HCT116 (cell line): ENCODE results near the gene CHCHD10. TPM values are rescaled to one million over a fixed set of nuclear protein-coding genes. Genes with fewer than 3 reads are reported as not detected.
A peak's percentile ranks its signal among the peaks of the same experiment; 100 is the strongest.

ENCODE experiments used
- ATAC-seq: fragments of 200-7000 bp; cut with Tn5 transposase; 2 replicates; pipeline ENCODE4 v1.9.1; 2020; ENCODE audit warnings: mild to moderate bottlenecking, moderate library complexity
- BruUV-seq: library from RNA; stranded (reverse); fragments of 400-500 nt; replicated peaks from 2 replicates; lab custom pipeline; 2021; lab: Mats Ljungman, UMichigan
- CTCF ChIA-PET: fragments of 300-600 bp; sonication (Branson Sonifier 250); formaldehyde crosslinking; loops from one replicate; lab custom pipeline; 2021; ENCODE audit warnings: antibody characterized with exemption; lab: Charles Lee
- POLR2A ChIA-PET: fragments of 300-600, 350-600 bp; sonication (Branson Sonifier 250); formaldehyde crosslinking; loops from one replicate; lab custom pipeline; 2021; ENCODE audit warnings: antibody characterized with exemption; lab: Charles Lee
- RAD21 ChIA-PET, 2 experiments: fragments of 300-600 bp; sonication (Branson Sonifier 250); formaldehyde crosslinking; loops; one replicate each; lab custom pipeline; 2023; ENCODE audit warnings: low total read pairs in 2 of 2; ENCODE audit not compliant: uncharacterized antibody in 2 of 2, unreplicated experiment in 2 of 2, low non-redundant PET in 1 of 2; lab: Charles Lee
- DNase-seq: peaks from one replicate; pipeline ENCODE4 v3.0.0-alpha.2; 2010; ENCODE audit warnings: low read depth, low spot score
- H2AFZ ChIP-seq: fragments of 200-600 bp; shearing (Covaris generic), sonication (generic); 2 replicates; pipeline ENCODE4 v1.6.1; 2017; ENCODE audit warnings: low read depth, mixed run types, mixed read lengths, antibody characterized with exemption, low read length; ENCODE audit not compliant: poor library complexity, severe bottlenecking
- H3K27ac ChIP-seq: 2 replicates; pipeline ENCODE4 v1.5.1; 2012; ENCODE audit warnings: low read depth, low read length
- H3K27me3 ChIP-seq: fragments of 200-600 bp; sonication (generic); 2 replicates; pipeline ENCODE4 v1.6.1; 2016; ENCODE audit warnings: mixed run types, low read length, mixed read lengths; ENCODE audit not compliant: insufficient read depth
- H3K36me3 ChIP-seq, 2 experiments: fragments of 200-500 bp in 1 of 2; fragments of 200-600 bp in 1 of 2; sonication (Bioruptor generic) in 1 of 2; sonication (generic) in 1 of 2; 2 replicates each; pipeline versions ENCODE4 v1.5.1 to v1.6.1; 2014 to 2016; ENCODE audit warnings: low read length in 2 of 2, inconsistent platforms in 1 of 2, mixed read lengths in 1 of 2, mixed run types in 1 of 2; ENCODE audit not compliant: insufficient read depth in 2 of 2, control insufficient read depth in 1 of 2
- H3K4me1 ChIP-seq, 2 experiments: fragments of 200-600 bp in 1 of 2; sonication (generic) in 1 of 2; 2 replicates each; pipeline versions ENCODE4 v1.5.1 to v1.6.1; 2012 to 2017; ENCODE audit warnings: low read length in 2 of 2, inconsistent platforms in 1 of 2, mild to moderate bottlenecking in 1 of 2, mixed read lengths in 1 of 2, mixed run types in 1 of 2, moderate library complexity in 1 of 2; ENCODE audit not compliant: insufficient read depth in 2 of 2, control insufficient read depth in 1 of 2
- H3K4me2 ChIP-seq: fragments of 200-600 bp; sonication (generic); 2 replicates; pipeline ENCODE4 v1.6.1; 2017; ENCODE audit warnings: mixed run types, low read length, mixed read lengths
- H3K4me3 ChIP-seq, 2 experiments: fragments of 200-600 bp in 1 of 2; sonication (generic) in 1 of 2; replicated peaks in 1 of 2; 2 replicates each; pipeline ENCODE4 v1.5.1; 2011 to 2016; ENCODE audit warnings: low read length in 2 of 2, control low read depth in 1 of 2, low read depth in 1 of 2, mild to moderate bottlenecking in 1 of 2, mixed read lengths in 1 of 2, mixed run types in 1 of 2
- H3K79me2 ChIP-seq: fragments of 200-600 bp; sonication (generic); 2 replicates; pipeline ENCODE4 v1.6.1; 2017; ENCODE audit warnings: mild to moderate bottlenecking, mixed run types, low read length, moderate library complexity, mixed read lengths; ENCODE audit not compliant: insufficient read depth
- H3K9ac ChIP-seq: fragments of 200-600 bp; sonication (generic); 2 replicates; pipeline ENCODE4 v1.6.1; 2016; ENCODE audit warnings: low read length, mixed read lengths
- H3K9me2 ChIP-seq: fragments of 200-600 bp; sonication (generic), shearing (Covaris generic); 2 replicates; pipeline ENCODE4 v1.6.1; 2017; ENCODE audit warnings: mixed run types, mild to moderate bottlenecking, moderate library complexity; ENCODE audit not compliant: insufficient read depth
- H3K9me3 ChIP-seq, 2 experiments: fragments of 200-500 bp in 1 of 2; fragments of 200-600 bp in 1 of 2; sonication (Bioruptor generic) in 1 of 2; sonication (generic) in 1 of 2; 2 replicates each; pipeline ENCODE4 v1.6.1; 2014 to 2017; ENCODE audit warnings: low read length in 2 of 2, mixed read lengths in 2 of 2, inconsistent platforms in 1 of 2, low read depth in 1 of 2, mild to moderate bottlenecking in 1 of 2, mixed run types in 1 of 2, moderate library complexity in 1 of 2; ENCODE audit not compliant: control insufficient read depth in 1 of 2, insufficient read depth in 1 of 2
- H4K20me1 ChIP-seq: fragments of 200-600 bp; sonication (generic), shearing (Covaris generic); 2 replicates; pipeline ENCODE4 v1.6.1; 2017; ENCODE audit warnings: mixed run types, mild to moderate bottlenecking, moderate library complexity; ENCODE audit not compliant: insufficient read depth
- ATF3 ChIP-seq: IDR thresholded peaks from 2 replicates; pipeline ENCODE4 v1.6.1; 2012
- CBX3 ChIP-seq: IDR thresholded peaks from 2 replicates; pipeline ENCODE4 v1.6.1; 2012; ENCODE audit warnings: low read depth
- EGR1 ChIP-seq: IDR thresholded peaks from 2 replicates; pipeline ENCODE4 v1.6.1; 2012; ENCODE audit warnings: low read depth
- ELF1 ChIP-seq: IDR thresholded peaks from 2 replicates; pipeline ENCODE4 v1.6.1; 2012; ENCODE audit warnings: low read depth, borderline replicate concordance
- JUND ChIP-seq: IDR thresholded peaks from 2 replicates; pipeline ENCODE4 v1.6.1; 2012
- MAX ChIP-seq: IDR thresholded peaks from 2 replicates; pipeline ENCODE4 v1.6.1; 2012
- POLR2AphosphoS5 ChIP-seq: IDR thresholded peaks from 2 replicates; pipeline ENCODE4 v1.6.1; 2011; ENCODE audit warnings: mild to moderate bottlenecking, low read depth, low read length, moderate library complexity
- RAD21 ChIP-seq: IDR thresholded peaks from 2 replicates; pipeline ENCODE4 v1.6.1; 2012; ENCODE audit warnings: low read depth, mild to moderate bottlenecking
- REST ChIP-seq: IDR thresholded peaks from 2 replicates; pipeline ENCODE4 v1.6.1; 2012; ENCODE audit warnings: low read depth
- SRF ChIP-seq: IDR thresholded peaks from 2 replicates; pipeline ENCODE4 v1.6.1; 2012; ENCODE audit warnings: low read depth
- ZFX ChIP-seq: fragments of 450-650 bp; IDR thresholded peaks from 2 replicates; pipeline ENCODE4 v1.6.1; 2017
- ZNF274 ChIP-seq: fragments of 200-500 bp; sonication (Bioruptor generic); IDR thresholded peaks from 2 replicates; pipeline ENCODE4 v1.6.1; 2014; ENCODE audit warnings: mild to moderate bottlenecking, low read depth, low read length, inconsistent platforms
- intact Hi-C: fragments of 100-400 bp; cut with micrococcal nuclease; formaldehyde crosslinking; loops from 2 replicates; pipeline ENCODE4 v1.10.0; 2022
- total RNA-seq: library from RNA; stranded (reverse); gene quantifications from one replicate; pipeline ENCODE4 v1.2.1, GENCODE V29; 2021; ENCODE audit not compliant: unreplicated experiment
- TF ChIP-seq, protein P1 (sequence below): IDR thresholded peaks from 2 replicates; pipeline ENCODE4 v1.6.1; 2011; ENCODE audit warnings: mild to moderate bottlenecking, low read length, moderate library complexity; ENCODE audit not compliant: insufficient replicate concordance; ENCODE audit errors: extremely low read depth

CHCHD10 gene
- total RNA-seq, 1 experiment from 2014 or later = 279 TPM

GRCh38 chr22:23781511-23782183 lies 13.9 kb upstream of the CHCHD10 start:
- Histone ChIP-seq H3K27ac (peak overlapping the region; percentile 39; the same call in 1 of the 2 replicates), H3K36me3 (no peaks in the 10 kb centered on the region), H3K79me2 (no peaks in the 10 kb centered on the region), H3K9me2 (no peaks in the 10 kb centered on the region), H3K4me3 (no peak overlapping the region; a peak in 1 of 4 replicates), H3K9ac (peak overlapping the region; percentile 31; the same call in 1 of the 2 replicates), H3K27me3 (no peaks in the 10 kb centered on the region), H3K4me1 (peaks cover 17 to 38% of the 10 kb centered on the region in 2 experiments), H2AFZ (no peak overlapping the region), H4K20me1 (no peaks in the 10 kb centered on the region), H3K9me3 (no peaks in the 10 kb centered on the region), H3K4me2 (peak overlapping the region; percentile 54)
- TF ChIP-seq MAX (peak; percentile 42; the same call in 1 of the 2 replicates), ZFX (no peak)
- CTCF ChIA-PET = no interaction called here
- RAD21 ChIA-PET = no interaction called here
- BruUV-seq = no TSS peak
- DNase-seq (no peak), ATAC-seq (peak; percentile 79)
- intact Hi-C loops = no loop called here
- POLR2A ChIA-PET = interaction anchor here (0.9 to 1.0 kb wide), 2 partner anchors 9 to 11 kb away, joined by 3 to 4 read pairs; partner anchors contain the start of gene MMP11

GRCh38 chr22:23781065-23781464 lies 13.3 kb upstream of the CHCHD10 start:
- Histone ChIP-seq H3K27ac (peak overlapping the region; percentile 39; the same call in 1 of the 2 replicates), H3K4me3 (no peak overlapping the region; a peak in 1 of 4 replicates), H4K20me1 (no peaks in the 10 kb centered on the region), H3K9ac (peak overlapping the region; percentile 31; the same call in 1 of the 2 replicates), H3K27me3 (no peaks in the 10 kb centered on the region), H3K4me1 (peaks cover 17 to 32% of the 10 kb centered on the region in 2 experiments), H3K9me2 (no peaks in the 10 kb centered on the region), H3K79me2 (no peaks in the 10 kb centered on the region), H2AFZ (no peak overlapping the region), H3K36me3 (no peaks in the 10 kb centered on the region), H3K9me3 (no peaks in the 10 kb centered on the region), H3K4me2 (peak overlapping the region; percentile 54)
- no TSS peak for BruUV-seq
- intact Hi-C loops = no loop called here
- ChIA-PET POLR2A (interaction anchor here (1.0 kb wide), 1 partner anchor 9 kb away, joined by 4 read pairs; the partner anchor contains the start of gene MMP11), RAD21 (no interaction called here), CTCF (no interaction called here)
- no peak for ATAC-seq
- no peak for DNase-seq
- no peak for TF ChIP-seq EGR1
- TF ChIP-seq SRF = no peak
- TF ChIP-seq, protein P1, sequence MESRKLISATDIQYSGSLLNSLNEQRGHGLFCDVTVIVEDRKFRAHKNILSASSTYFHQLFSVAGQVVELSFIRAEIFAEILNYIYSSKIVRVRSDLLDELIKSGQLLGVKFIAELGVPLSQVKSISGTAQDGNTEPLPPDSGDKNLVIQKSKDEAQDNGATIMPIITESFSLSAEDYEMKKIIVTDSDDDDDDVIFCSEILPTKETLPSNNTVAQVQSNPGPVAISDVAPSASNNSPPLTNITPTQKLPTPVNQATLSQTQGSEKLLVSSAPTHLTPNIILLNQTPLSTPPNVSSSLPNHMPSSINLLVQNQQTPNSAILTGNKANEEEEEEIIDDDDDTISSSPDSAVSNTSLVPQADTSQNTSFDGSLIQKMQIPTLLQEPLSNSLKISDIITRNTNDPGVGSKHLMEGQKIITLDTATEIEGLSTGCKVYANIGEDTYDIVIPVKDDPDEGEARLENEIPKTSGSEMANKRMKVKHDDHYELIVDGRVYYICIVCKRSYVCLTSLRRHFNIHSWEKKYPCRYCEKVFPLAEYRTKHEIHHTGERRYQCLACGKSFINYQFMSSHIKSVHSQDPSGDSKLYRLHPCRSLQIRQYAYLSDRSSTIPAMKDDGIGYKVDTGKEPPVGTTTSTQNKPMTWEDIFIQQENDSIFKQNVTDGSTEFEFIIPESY = no peak
- no peak for TF ChIP-seq MAX
- TF ChIP-seq ZFX = no peak
- no peak for TF ChIP-seq JUND
- TF ChIP-seq ELF1 = no peak
- TF ChIP-seq ZNF274 = no peak
- no peak for TF ChIP-seq POLR2AphosphoS5
- TF ChIP-seq ATF3 = no peak
- TF ChIP-seq CBX3 = no peak
- no peak for TF ChIP-seq RAD21
- no peak for TF ChIP-seq REST
